T-helper 1 cell treated with Interleukin-12 subunit alpha and Interleukin-12 subunit beta and Interleukin-4 antibody, amounts not matched to agents 30 μg/mL and 1 μg/mL, for 36 hours (primary cell): ENCODE results near the gene SLC22A3.

Experiments
- H3K27ac Mint-ChIP-seq: one replicate; pipeline ENCODE4 v1.8.0; 2021; ENCODE audit warnings: mild to moderate bottlenecking, mixed read lengths
- H3K27me3 Mint-ChIP-seq: one replicate; pipeline ENCODE4 v1.8.0; 2021; ENCODE audit warnings: low read depth, mixed read lengths
- H3K36me3 Mint-ChIP-seq: one replicate; pipeline ENCODE4 v1.8.0; 2021; ENCODE audit warnings: low read depth, mixed read lengths
- H3K4me1 Mint-ChIP-seq: one replicate; pipeline ENCODE4 v1.8.0; 2021; ENCODE audit warnings: low read depth, mixed read lengths
- H3K4me3 Mint-ChIP-seq: one replicate; pipeline ENCODE4 v1.8.0; 2021; ENCODE audit warnings: mild to moderate bottlenecking, moderate library complexity, mixed read lengths
- H3K9me3 Mint-ChIP-seq: one replicate; pipeline ENCODE4 v1.8.0; 2021; ENCODE audit warnings: mixed read lengths

Gene SLC22A3

GRCh38 chr6:160395187-160395586 lies 47.0 kb downstream of the SLC22A3 start:
- Mint-ChIP-seq H3K4me3 (no peak overlapping the region), H3K36me3 (no peaks in the 10 kb centered on the region), H3K27me3 (peaks cover 33% of the 10 kb centered on the region), H3K9me3 (peaks cover 5% of the 10 kb centered on the region), H3K27ac (no peak overlapping the region), H3K4me1 (peaks cover 11% of the 10 kb centered on the region)

DNA sequence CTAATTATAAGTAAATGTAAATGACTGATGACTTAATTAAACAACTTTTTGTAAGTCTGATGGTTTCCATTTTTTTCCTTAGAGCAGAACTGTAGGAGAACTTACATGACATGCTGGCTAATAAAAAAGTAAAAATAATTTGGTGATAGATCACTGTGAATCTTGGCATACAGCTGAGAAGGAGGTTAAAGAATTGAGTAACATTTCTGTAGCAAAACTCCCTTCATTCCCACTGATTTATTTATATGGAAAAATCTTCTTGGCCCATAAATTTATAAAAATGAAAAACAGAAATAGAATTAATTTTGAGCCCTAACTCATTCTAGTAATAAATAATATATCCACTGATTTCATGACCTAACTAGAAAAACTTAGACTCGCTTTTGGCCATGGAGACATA lies 48.1 kb downstream of the SLC22A3 start:
- H3K27ac Mint-ChIP-seq = no peak overlapping the region
- H3K27me3 Mint-ChIP-seq = peaks cover 36% of the 10 kb centered on the region
- H3K36me3 Mint-ChIP-seq = peaks cover 2% of the 10 kb centered on the region
- H3K9me3 Mint-ChIP-seq = peaks cover 8% of the 10 kb centered on the region
- H3K4me1 Mint-ChIP-seq = peaks cover 14% of the 10 kb centered on the region
- no peak overlapping the region for H3K4me3 Mint-ChIP-seq

DNA sequence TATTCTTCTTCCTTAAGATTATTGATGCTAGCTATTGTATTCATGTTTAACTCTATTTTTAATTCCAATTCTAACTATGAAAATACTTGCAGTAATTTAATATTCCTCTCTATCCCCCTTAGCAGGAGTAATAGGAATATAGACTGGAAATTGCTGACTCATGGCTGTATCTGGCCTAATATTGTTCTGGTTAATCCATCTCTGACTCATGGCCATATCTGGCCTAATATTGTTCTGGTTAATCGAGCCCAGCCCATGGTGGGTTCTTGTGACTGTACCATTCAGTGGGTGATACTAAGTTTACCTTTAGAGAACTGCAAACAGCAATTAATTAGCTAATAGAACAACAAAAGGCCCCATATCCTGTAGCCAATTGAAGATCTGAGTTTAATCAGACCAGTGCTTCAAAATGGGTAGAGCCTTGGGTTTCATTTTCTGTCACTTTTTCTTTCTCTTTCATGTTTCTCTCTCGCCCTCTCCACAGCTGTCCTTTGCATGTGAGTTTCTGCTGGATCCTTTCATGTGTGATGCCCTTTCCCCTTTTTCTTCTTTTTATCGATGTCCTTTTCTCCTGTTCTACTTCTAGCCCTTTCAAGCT lies 50.6 kb downstream of the SLC22A3 start:
- Mint-ChIP-seq H3K27ac (peak overlapping the region; percentile 11), H3K4me3 (no peak overlapping the region)

DNA sequence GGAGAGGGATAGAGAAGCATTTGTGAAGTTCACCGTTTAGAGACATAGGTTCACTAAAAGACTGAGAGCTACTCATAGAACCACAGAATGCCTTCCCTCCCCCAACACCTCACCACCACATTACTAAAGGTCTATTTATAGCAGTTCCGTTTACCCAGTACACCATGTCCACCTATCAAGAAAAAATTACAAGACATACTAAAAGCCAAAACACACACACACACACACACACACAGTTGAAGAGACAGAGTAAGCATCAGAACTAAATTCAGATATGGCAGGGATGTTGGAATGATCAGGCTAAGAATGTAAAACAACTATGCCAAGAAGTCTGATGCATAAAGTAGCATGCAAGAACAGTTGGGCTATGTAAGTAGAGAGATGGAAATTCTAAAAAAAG lies 52.3 kb downstream of the SLC22A3 start:
- H3K9me3 Mint-ChIP-seq = peaks cover 3% of the 10 kb centered on the region
- H3K4me1 Mint-ChIP-seq = peaks cover 14% of the 10 kb centered on the region
- peaks cover 2% of the 10 kb centered on the region for H3K36me3 Mint-ChIP-seq
- no peak overlapping the region for H3K27ac Mint-ChIP-seq
- H3K27me3 Mint-ChIP-seq = peaks cover 41% of the 10 kb centered on the region
- no peak overlapping the region for H3K4me3 Mint-ChIP-seq

More for the DNA sequence above, 50.6 kb downstream of the SLC22A3 start:
- Mint-ChIP-seq H3K4me1 (peaks cover 14% of the 10 kb centered on the region), H3K27me3 (peaks cover 38% of the 10 kb centered on the region), H3K36me3 (peaks cover 2% of the 10 kb centered on the region), H3K9me3 (peaks cover 4% of the 10 kb centered on the region)

DNA sequence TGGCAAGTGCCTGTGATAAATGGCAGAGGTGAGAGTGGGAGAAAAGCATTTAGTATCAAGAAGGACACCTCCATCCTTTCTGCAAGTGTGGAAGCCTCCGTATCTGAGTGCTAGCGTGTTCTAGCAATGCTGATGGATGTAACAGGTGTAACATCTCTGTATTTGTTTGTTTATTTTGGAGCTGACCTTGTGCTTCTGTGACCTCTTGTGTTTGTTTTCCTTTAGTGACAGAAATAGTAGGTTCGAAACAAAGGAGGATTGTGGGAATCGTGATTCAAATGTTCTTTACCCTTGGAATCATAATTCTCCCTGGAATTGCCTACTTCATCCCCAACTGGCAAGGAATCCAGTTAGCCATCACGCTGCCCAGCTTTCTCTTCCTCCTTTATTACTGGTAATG lies 60.4 kb downstream of the SLC22A3 start:
- Mint-ChIP-seq H3K9me3 (no peaks in the 10 kb centered on the region), H3K27me3 (peaks cover 34% of the 10 kb centered on the region), H3K4me3 (no peak overlapping the region), H3K27ac (no peak overlapping the region), H3K4me1 (no peaks in the 10 kb centered on the region), H3K36me3 (no peaks in the 10 kb centered on the region)

GRCh38 chr6:160412993-160413392 lies 64.8 kb downstream of the SLC22A3 start:
- Mint-ChIP-seq H3K9me3 (peaks cover 3% of the 10 kb centered on the region), H3K4me3 (no peak overlapping the region), H3K27me3 (peaks cover 23% of the 10 kb centered on the region), H3K27ac (no peak overlapping the region), H3K36me3 (no peaks in the 10 kb centered on the region), H3K4me1 (peaks cover 1% of the 10 kb centered on the region)

- Mint-ChIP-seq H3K27ac (no peak overlapping the region), H3K9me3 (peaks cover 7% of the 10 kb centered on the region), H3K4me1 (peaks cover 1% of the 10 kb centered on the region), H3K4me3 (no peak overlapping the region), H3K36me3 (no peaks in the 10 kb centered on the region), H3K27me3 (peaks cover 36% of the 10 kb centered on the region)
Measured at GRCh38 chr6:160417146-160417545, 69.0 kb downstream of the SLC22A3 start.

- peaks cover 1% of the 10 kb centered on the region for H3K4me1 Mint-ChIP-seq
- no peaks in the 10 kb centered on the region for H3K36me3 Mint-ChIP-seq
- H3K9me3 Mint-ChIP-seq = peaks cover 11% of the 10 kb centered on the region
- H3K4me3 Mint-ChIP-seq = no peak overlapping the region
- no peak overlapping the region for H3K27ac Mint-ChIP-seq
- H3K27me3 Mint-ChIP-seq = peaks cover 39% of the 10 kb centered on the region
Measured at GRCh38 chr6:160417550-160417949, 69.4 kb downstream of the SLC22A3 start.

GRCh38 chr6:160418370-160418769 lies 70.2 kb downstream of the SLC22A3 start:
- Mint-ChIP-seq H3K4me1 (peaks cover 1% of the 10 kb centered on the region), H3K36me3 (no peaks in the 10 kb centered on the region), H3K9me3 (peaks cover 11% of the 10 kb centered on the region), H3K27ac (no peak overlapping the region), H3K4me3 (no peak overlapping the region), H3K27me3 (peaks cover 36% of the 10 kb centered on the region)

- Mint-ChIP-seq H3K27ac (no peak overlapping the region), H3K27me3 (peaks cover 29% of the 10 kb centered on the region), H3K9me3 (peaks cover 8% of the 10 kb centered on the region), H3K4me3 (no peak overlapping the region), H3K36me3 (no peaks in the 10 kb centered on the region), H3K4me1 (no peaks in the 10 kb centered on the region)
Measured at GRCh38 chr6:160419488-160419887, 71.3 kb downstream of the SLC22A3 start.

GRCh38 chr6:160420253-160420968 lies 72.2 kb downstream of the SLC22A3 start:
- no peak overlapping the region for H3K27ac Mint-ChIP-seq
- no peak overlapping the region for H3K4me3 Mint-ChIP-seq
- peaks cover 8% of the 10 kb centered on the region for H3K9me3 Mint-ChIP-seq
- peaks cover 30% of the 10 kb centered on the region for H3K27me3 Mint-ChIP-seq
- H3K4me1 Mint-ChIP-seq = no peaks in the 10 kb centered on the region
- H3K36me3 Mint-ChIP-seq = no peaks in the 10 kb centered on the region

- peaks cover 8% of the 10 kb centered on the region for H3K9me3 Mint-ChIP-seq
- H3K4me1 Mint-ChIP-seq = peaks cover 1% of the 10 kb centered on the region
- H3K27me3 Mint-ChIP-seq = peaks cover 31% of the 10 kb centered on the region
- H3K36me3 Mint-ChIP-seq = no peaks in the 10 kb centered on the region
- no peak overlapping the region for H3K27ac Mint-ChIP-seq
- no peak overlapping the region for H3K4me3 Mint-ChIP-seq
Measured at GRCh38 chr6:160420969-160421556, 72.9 kb downstream of the SLC22A3 start.

DNA sequence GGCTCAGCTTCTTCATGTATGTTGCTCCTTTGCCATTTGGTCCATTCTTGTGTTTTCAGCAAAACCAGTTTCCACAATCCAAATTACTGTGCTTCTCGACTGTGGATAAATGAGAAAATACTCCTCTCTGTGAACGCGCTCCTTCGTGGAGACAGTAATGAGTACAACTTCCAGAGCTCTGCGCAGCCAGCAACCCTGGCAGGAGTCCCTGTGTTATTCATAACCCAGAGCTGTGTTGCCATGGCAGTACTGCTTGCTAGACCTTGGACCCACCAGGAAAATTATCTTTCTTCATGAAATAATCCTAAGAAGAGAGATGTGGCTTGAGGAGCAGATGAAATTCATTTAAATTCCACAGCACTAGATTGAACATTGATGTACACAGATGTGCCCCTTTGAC lies 73.7 kb downstream of the SLC22A3 start:
- Mint-ChIP-seq H3K27me3 (peaks cover 38% of the 10 kb centered on the region), H3K27ac (no peak overlapping the region), H3K4me3 (no peak overlapping the region), H3K36me3 (no peaks in the 10 kb centered on the region), H3K9me3 (peaks cover 8% of the 10 kb centered on the region), H3K4me1 (peaks cover 6% of the 10 kb centered on the region)

GRCh38 chr6:160424256-160424655 lies 76.1 kb downstream of the SLC22A3 start:
- Mint-ChIP-seq H3K36me3 (no peaks in the 10 kb centered on the region), H3K9me3 (peaks cover 8% of the 10 kb centered on the region), H3K27ac (no peak overlapping the region), H3K4me1 (peaks cover 6% of the 10 kb centered on the region), H3K4me3 (no peak overlapping the region), H3K27me3 (peaks cover 46% of the 10 kb centered on the region)

- Mint-ChIP-seq H3K4me3 (no peak overlapping the region), H3K9me3 (peaks cover 8% of the 10 kb centered on the region), H3K36me3 (no peaks in the 10 kb centered on the region), H3K27ac (no peak overlapping the region), H3K4me1 (peaks cover 6% of the 10 kb centered on the region), H3K27me3 (peaks cover 48% of the 10 kb centered on the region)
Measured at GRCh38 chr6:160426136-160426535, 78.0 kb downstream of the SLC22A3 start.
